DMS53 treated with DMSO at 0.1 percent for 48 hours (cell line): ENCODE measurements around the gene YY1.
"Not testable (repeated sequence)": the region's sequence is repeated elsewhere in the genome, so short reads cannot be mapped to it uniquely, and the experiment has no call there.

Experiments
- DNase-seq: peaks from one replicate; lab custom pipeline; 2025; ENCODE audit not compliant: unreplicated experiment; lab: John Stamatoyannopoulos, UW

YY1 gene

DNA sequence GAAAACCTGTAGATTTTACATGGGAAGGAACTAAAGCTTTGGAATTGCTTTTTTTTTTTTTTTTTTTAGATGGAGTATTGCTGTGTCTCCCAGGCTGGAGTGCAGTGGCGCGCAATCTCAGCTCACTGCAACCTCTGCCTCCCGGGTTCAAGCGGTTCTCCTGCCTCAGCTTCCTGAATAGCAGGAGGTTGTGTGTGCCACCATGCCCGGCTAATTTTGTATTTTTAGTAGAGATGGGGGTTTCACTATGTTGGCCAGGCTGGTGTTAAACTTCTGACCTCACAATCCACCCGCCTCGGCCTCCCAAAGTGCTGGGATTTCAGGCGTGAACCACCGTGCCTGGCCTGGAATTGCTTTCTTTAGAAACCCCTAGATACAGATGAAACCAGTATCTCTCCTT lies 44.5 kb downstream of the YY1 start:
- not testable (repeated sequence) for DNase-seq

DNA sequence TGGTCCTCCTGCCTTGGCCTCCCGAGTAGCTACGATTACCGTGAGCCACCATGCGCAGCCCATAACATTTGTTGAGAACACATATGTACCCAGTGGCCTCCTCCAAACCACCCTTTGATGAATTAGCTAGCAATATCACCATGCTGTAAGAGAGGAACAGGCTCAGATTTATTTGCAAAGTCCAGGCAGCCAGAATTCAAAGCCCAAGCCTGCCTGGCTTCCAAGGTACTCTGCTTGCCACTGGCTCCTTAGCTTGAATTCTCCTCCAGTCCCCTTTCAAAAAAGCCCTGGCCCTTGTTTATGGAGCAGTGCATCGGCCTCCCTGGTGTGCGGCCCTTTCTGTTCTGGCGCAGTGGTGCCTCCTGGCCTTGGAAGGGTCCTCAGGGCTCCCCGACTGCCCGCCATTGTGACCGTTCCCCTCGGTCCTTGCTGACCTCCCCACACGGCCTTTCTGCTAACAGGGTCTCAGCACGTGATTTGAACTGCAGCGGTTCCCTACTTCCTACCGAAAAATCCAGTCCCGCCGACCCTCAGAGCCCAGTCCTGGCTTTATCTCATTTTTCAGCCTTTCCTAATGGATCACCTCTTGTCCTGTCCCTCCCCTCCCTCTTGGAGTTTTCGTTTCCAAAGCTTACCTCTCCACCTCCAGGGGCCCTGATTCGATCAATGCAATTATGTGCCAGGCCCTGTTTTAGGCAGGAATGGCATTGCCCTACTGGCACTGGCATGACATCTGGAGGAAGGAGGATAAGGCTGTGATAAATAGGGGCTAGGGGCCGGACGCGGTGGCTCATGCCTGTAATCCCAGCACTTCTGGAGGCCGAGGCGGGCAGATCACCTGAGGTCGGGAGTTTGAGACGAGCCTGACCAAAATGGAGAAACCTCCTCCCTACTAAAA lies 45.3 kb downstream of the YY1 start:
- no peak for DNase-seq

DNA sequence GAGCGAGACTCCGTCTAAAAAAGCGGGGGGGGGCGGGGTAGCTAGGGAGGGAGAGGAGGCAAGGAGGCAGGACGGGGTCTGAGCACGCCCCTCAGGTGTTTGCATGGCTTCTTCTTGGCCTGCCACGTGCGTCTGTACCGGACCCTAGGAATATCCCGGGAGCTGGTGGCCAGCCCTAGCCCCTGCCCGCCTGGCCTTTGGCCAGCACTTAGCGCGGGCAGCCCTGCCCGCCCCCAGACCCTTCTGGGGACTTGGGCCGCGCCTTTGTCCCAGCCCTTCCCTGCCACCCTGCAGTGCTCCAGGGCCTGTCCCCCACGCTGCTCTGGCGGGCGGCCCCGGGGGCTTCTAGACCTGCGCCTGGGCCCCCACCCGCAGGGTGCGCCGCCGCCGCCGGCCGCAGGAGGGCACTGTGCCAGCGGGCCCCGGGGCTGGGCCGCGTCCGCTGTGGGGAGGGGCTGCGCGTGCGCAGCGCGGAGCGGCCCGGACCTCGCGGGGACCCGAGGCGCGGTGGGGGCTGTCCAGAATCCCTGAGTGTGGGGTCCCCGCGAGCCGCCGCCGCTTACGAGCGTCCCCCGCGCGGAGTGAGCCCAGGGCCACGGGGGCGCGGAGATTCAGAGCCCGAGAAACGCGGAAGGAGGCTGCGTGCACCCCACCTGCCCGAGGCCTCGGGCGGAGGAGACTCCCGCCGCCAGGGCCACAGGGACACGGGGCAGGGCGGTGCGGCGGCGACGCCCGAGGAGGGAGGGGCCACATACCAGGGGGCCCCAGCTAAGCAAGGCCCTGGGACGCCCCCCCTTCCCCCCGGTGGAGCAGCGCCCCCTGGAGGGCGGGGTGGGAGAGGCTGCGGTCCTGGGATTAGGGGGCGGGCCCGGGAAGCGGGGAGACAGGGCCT lies 46.3 kb downstream of the YY1 start:
- no peak for DNase-seq

DNA sequence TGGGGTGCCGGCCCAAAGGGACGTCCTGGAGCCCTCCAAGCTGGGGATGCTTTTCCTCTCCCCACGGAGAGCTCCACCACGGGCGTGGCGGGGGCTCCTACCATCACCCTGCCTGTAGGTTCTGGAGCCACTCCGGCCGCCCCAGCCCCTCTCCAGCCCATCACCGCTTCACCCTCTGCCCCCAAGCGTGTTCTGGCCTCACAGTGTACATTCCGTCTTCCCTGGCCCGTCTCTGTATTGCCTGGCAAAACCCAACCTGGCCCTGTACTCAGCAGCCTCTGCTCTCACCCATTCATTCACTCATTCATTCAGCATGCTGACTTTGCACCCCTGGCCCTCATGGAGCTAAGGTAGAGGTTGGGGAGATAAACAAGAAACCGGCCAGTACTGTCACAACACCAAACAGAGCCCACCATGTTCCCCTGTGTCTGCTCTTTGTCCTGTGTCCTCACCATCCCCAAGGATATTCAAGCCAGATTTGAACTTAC lies 47.0 kb downstream of the YY1 start:
- no peak for DNase-seq

DNA sequence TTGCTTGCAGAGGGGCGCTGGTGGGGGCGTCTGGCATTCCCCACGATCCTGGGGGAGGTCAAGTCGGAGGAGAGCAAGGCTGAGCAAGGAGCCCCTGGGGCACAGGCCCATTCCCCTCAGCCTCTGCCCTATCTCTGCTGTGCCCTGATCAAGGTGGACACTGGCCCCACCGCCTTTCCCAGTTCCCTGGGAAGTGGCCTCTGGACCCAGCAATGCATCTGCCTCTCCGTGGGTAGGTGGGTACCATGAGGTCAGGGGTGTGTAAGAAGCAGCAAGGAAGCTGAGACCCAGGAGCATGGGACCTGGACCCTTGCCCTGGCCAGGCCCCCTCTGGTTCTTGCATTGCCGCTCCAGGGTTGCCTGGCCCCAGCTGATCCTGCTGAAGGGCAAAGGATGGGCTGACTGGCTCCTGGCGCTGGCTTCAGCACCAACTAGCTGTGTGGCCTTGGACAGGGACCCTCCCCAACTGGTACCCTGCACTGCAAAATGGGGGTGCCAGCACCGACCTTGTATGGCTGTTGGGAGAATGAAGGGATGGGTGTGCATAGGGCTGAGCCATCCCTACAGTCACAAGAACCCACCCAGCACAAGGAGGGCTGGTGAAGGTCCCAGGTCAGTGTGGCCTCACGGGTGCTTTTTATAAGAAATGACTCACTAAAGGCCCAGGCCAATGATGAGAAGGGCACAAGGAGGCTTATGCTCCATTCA lies 47.7 kb downstream of the YY1 start:
- DNase-seq: no peak

DNA sequence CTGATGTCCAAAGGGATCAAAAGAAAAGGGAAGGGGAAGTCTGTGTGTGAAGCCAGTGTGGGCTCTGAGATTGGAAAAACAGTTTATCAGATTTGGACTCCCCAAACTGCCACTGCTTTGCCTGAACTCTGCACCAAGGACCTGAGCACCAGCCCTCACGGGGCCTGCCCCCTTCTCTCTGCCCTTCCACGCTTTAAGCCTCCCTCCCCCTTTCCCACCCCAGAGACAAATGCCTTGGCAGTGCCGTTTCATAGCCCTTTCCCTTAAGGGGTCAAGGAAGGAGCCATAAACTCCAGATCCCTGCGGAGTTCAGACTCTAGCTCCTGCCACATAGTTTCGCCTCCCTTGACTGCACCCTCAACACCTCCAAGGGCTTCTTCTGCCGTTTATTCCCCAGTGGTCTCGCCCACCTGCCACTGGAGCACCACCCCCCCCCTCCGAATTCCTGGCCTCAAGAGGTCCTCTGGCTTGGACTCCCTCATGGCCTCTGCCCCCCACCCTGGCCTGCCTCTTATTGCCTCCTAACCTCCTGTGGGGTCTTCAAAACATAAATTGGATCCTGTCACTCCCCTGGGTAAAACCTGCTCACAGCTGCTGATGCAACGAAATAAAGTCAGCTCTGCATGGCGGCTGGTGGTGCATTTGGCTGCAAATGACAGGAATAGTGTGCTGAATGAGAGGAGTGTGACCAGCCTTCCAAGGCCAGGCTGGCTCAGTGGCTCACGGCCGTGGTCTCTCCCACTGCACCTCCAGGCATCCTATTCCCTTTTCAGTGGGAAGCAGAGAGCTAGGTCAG lies 48.5 kb downstream of the YY1 start:
- DNase-seq: no peak

DNA sequence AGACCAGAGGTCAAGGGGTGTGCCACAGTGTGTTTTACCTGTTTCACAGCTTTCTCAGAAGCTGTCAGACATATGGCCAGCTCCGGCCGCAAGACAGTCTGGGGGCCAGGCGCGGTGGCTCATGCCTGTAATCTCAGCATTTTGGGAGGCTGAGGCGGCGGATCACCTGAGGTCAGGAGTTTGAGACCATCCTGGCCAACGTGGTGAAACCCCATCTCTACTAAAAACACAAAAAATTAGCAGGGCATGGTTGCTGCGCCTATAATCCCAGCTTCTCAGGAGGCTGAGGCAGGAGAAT lies 49.0 kb downstream of the YY1 start:
- DNase-seq: not testable (repeated sequence)

DNA sequence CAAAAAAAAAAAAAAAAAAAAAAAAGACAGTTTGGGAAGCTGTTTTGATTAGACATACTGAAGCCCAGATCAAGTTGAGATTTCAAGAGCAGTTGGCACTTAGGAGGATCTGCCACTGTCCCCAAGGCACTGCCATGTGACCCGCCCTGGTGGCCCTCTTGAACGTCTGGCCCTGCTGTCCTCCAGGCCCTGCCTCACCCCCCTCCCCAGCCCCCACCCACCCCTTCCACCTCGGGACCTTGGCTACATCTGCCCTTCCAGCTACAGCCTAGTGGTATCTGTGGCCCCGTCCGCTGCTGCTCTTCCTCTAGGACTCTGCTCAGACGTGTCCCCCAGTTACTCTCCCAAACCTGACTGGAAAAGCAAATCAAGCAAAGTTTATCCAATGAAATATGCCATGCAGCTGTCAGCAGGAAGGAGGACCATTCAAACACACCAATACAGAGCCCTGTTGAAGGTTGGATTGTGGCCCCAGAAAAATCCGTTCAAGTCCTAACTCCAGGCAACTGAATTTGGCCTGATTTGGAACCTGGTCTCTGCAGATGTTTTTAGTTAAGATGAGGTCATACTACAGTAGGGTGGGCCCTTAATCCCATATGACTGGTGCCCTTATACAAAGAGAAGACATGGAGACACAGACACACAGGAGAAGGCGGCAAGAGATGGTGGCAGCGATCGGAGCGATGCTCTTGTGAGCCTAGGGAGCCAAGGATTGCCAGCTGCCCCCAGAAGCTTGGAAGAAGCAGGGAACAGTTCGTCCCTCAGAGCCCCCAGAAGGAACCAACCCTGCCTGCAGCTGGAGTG lies 49.6 kb downstream of the YY1 start:
- DNase-seq: no peak

DNA sequence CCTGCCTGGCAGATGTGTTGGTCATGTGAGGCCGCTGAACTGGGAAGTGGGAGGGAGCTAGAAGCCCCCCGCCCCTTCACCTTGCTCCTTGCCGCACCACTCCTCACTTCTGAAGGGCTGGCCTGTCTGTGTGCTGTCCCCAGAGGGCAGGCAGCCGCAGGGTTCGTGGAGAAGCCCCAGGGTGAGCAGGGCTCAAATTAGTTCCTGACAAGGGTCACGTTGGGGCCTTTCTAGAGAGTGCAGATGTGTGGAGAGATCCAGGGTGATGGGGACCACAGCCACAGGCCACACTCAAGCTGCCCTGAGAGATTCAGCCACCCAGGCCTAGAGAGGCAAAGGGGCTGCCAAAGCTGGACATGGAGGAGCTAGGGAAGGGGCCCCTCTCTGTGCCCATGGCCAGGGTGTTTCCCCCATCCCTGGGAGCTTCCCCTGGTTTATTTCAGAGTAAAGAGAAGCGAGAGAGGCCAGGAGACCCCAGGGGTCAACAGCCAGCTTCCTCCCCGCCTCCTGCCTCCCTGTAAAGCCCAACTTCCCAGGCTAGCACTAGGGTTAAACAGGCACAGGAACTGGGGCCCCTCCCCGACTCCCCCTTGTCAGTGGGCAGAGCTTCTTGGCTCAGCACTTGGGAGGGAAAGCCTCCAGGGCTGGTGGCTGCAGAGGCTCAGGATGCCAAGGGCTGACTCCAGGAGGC lies 51.1 kb downstream of the YY1 start:
- no peak for DNase-seq

DNA sequence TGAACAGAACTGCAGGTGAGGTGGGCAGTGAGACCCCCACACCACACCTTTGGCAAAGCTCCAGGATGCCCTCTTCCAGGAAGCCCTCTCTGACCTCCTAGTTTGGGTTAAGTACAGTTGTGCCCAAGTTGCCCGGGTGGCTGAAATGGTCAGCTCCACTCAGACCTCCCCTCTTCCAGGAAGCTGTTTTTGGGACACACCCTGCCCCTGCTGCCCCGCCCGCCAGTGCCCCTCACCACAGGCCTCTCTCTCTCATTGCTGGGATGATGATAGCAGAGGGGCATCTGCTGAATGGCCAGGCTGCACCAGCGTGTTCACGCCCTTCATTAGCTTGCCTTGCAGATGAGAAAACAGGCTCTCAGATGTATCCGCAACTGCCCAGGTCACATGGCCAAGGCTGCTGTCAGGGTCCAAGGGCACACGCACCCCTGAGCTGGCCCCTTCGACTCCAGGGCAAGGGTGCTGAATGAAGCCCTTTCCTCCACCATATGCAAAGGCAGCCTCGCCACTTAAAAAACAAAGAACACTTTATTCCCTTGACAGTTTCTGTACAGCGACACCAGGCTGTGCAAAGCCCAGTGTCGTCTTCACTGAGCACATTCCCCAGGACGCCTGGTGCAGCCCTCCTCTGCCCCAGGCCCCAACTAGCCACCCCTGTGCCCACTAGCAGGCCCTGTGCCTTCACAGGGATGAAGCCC lies 51.8 kb downstream of the YY1 start:
- no peak for DNase-seq

DNA sequence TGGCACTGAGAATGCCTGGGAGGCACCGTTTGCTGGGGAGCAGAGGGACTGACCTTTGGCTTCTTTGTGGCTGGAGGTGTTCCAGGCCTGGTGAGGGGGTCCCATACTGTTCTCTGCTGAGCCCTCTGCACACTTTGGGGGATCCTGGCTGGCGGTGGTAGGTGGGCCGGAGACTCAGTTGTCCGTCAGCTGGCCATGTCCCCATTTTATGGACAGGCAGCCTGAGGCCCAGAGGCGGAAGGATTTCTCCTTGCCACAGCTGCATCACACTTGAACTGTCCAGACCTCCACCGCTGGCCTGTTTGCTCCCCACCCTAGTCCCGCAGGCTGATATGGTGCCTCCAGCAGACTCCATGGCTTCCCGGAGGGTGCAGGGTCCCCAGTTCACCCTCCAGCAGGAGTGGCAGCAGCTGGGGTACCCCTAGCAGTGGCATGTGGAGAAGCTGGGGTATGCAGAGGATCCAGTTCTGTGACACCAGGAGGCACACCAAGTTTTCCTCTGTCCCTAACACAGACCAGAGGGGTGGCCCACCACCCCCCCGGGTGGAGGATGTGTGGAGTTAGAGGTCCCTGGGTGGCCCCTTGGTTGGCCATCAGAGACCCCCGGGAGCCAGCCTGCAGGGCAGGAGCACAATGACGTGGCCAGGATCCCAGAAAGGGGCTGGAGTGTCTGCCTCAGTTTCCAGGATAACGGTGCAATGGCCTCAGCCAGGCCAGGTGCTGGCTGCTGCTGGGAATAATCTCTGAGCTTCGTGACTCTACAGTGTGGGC lies 52.5 kb downstream of the YY1 start:
- DNase-seq: no peak

DNA sequence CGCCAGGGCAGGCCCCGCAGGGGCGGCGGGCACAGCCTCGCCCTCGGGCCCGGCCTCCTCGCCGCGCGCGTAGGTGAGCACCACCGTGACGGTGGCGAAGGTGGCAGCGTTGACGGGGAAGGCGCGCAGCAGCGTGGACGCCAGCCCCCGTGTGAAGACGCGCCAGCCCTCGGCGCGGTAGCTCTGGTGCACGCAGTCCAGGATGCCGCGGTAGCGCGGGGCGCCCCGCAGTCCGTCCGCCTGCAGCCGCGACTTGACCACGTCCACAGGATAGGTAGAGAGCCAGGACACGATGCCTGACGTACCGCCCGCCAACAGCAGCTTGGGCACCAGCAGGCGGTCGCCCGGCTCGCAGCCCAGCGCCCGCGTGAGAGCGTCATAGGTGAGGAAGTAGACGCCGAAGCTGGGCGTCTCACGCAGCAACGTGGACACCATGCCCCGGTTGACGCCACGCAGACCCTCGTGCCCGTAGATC lies 53.4 kb downstream of the YY1 start:
- no peak for DNase-seq

DNA sequence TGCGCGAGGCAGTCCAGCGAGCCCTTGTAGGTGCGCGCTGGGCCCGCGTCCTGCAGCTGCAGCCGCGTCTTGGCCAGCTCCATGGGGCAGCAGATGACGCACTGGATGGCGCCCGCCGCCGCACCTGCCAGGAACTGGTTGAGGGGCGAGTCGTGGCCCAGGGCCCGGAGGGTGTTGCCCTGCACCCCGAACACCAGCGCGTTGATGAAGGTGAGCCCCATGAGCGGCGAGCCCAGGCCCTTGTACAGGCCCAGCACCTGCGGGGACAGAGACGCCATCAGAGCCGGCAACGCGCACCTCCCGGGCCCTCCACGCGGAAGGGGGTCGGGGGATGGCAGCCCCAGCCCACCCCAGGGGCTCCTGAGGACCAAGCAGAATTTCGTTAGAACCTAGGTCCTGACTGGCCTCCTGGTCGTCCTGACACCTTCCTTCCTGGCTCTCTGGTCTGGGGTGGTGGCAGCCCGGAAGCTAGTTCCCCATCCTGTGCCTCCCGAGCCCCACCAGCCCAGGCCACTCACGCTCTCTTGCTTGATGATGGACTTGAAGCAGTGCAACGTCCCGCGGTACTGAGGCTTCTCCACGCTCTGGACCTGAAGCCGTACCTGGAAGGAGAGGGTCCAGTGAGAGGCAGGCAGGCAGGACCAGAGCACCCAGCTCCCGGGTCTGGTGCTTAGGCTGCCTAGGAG lies 54.0 kb downstream of the YY1 start:
- no peak for DNase-seq

DNA sequence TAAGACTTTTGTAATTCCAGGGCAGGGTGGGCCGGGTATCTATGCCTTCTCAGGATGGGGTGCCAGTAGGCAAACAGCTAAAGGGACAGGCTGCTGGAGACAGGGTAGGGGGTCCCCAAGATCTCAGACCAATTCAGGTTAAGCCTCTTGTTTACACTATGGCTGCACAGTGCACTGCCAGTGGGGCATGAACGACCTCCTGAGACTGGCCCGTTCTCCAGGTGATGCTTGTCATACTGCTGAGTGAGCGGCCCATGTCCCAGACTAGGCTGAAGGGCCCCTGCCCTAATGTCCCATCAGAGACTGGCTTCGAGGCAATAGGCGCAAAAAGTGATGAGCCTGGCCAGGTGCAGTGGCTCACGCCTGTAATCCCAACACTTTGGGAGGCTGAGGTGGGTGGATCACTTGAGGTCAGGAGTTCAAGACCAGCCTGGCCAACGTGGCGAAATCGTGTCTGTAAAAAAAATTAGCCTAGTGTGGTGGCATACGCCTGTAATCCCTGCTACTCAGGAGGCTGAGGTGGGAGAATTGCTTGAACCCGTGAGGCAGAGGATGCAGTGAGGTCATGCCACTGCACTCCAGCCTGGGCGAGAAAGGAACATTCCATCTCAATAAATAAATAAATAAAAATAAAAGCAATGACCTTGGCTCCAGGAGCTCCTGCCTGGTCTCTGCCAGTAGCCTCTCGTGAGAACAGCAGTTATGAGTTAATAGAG lies 54.7 kb downstream of the YY1 start:
- DNase-seq: no peak

DNA sequence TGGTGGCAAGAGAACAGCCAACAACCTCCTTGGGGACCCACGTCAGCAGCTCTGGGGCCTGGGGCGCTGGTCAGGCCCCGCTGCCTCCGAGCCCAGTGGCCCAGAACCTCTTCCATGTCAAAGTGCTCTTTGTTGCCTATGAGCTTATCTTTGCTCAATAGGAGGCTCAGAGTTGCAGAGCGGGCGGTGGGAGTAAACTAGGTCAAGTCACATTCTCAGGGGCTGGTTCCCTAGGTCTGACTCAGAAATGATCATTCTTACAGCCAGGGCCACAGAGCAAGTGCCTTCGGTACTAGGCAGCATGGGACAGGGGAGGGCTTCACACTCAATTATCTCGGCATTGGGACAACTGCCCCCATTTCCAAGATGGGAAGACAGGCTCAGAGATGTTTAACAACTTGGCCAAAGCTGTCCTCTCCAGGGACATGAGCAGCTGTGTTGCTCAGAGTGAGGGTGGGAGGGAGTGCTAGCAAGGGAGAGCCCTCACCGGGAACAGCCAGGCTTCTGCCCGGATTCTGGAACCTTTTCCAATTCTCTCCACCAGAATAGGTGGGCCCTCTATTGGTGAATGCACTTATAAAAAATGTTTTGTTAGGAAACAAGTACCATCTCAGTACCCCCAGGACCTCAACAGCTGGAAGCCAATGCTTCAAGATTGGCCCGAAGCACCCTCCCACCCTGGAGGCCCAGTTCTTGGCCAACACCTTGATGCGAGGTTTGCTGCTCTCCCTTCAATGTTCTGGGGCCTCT lies 55.4 kb downstream of the YY1 start:
- no peak for DNase-seq

DNA sequence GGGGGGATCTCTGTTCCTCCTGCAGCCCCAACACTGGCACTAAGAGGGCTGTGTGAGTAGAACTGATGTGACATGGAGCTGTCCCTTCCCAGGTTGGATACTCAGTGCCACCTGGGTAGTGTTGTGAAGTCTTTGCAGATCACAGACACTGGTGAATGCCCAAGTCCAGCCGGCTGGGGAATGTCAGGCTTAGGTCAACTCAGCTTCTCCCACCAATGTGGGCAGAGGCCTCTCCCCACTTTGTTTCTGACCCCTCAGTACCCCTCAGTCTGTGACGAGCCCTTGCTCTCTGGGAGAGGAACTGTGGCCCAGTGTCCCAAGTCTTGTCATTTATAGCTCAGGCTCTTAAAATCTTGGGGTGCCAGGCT lies 56.0 kb downstream of the YY1 start:
- no peak for DNase-seq
